A549 (cell line): ENCODE data around the gene PAX8.

Source experiments
- BCL3 ChIP-seq: fragments of >200 bp; sonication (Bioruptor Twin); formaldehyde crosslinking; IDR thresholded peaks from 3 replicates; pipeline ENCODE4 v1.6.1; 2016
- CTCF ChIP-seq: fragments of >200 bp; sonication (Bioruptor Twin); formaldehyde crosslinking; IDR thresholded peaks from 3 replicates; pipeline ENCODE4 v1.5.1; 2016
- POLR2A ChIP-seq: IDR thresholded peaks from 2 replicates; pipeline ENCODE4 v1.6.1; 2012; ENCODE audit warnings: mild to moderate bottlenecking, low read length

GRCh38 chr2:113201496-113202304 lies 77.0 kb downstream of the PAX8 start:
- TF ChIP-seq CTCF (no peak), BCL3 (no peak), POLR2A (no peak)
